OCI-LY1 (cell line): ENCODE results near the gene HECTD1.

ENCODE experiments used
- H2AFZ ChIP-seq: fragments of 200-600 bp; sonication (generic), shearing (Covaris generic); 2 replicates; pipeline ENCODE4 v1.6.0; 2014; ENCODE audit warnings: antibody characterized with exemption, mild to moderate bottlenecking, low read length
- H3F3A ChIP-seq: fragments of 200-600 bp; sonication (generic), shearing (Covaris generic); 2 replicates; pipeline ENCODE4 v1.6.0; 2014; ENCODE audit warnings: mild to moderate bottlenecking, antibody characterized with exemption, low read length, moderate library complexity; ENCODE audit not compliant: insufficient read depth
- H3K27ac ChIP-seq: fragments of 200-600 bp; sonication (generic); 2 replicates; pipeline ENCODE4 v1.5.1; 2014; ENCODE audit warnings: low read length, mixed run types, mild to moderate bottlenecking, low read depth; ENCODE audit not compliant: poor library complexity, severe bottlenecking
- H3K27me3 ChIP-seq: fragments of 200-600 bp; sonication (generic); 2 replicates; pipeline ENCODE4 v1.6.0; 2014; ENCODE audit warnings: antibody characterized with exemption, mild to moderate bottlenecking, low read length, moderate library complexity; ENCODE audit not compliant: insufficient read depth
- H3K36me3 ChIP-seq: fragments of 200-600 bp; sonication (generic); 2 replicates; pipeline ENCODE4 v1.6.1; 2014; ENCODE audit warnings: mild to moderate bottlenecking, antibody characterized with exemption, low read length, moderate library complexity, mixed read lengths; ENCODE audit not compliant: insufficient read depth
- H3K4me1 ChIP-seq: fragments of 200-600 bp; sonication (generic); 2 replicates; pipeline ENCODE4 v1.5.1; 2014; ENCODE audit warnings: mild to moderate bottlenecking, low read length, moderate library complexity; ENCODE audit not compliant: insufficient read depth, severe bottlenecking
- H3K4me2 ChIP-seq: fragments of 200-600 bp; sonication (generic), shearing (Covaris generic); 2 replicates; pipeline ENCODE4 v1.6.1; 2014; ENCODE audit warnings: low read length
- H3K4me3 ChIP-seq: fragments of 200-600 bp; sonication (generic); 2 replicates; pipeline ENCODE4 v1.5.1; 2014; ENCODE audit warnings: low read length, low read depth, mild to moderate bottlenecking, mixed read lengths; ENCODE audit not compliant: poor library complexity, severe bottlenecking
- H3K79me2 ChIP-seq: fragments of 200-600 bp; shearing (Covaris generic); 2 replicates; pipeline ENCODE4 v1.6.1; 2016; ENCODE audit warnings: mixed run types, low read length, mixed read lengths; ENCODE audit not compliant: insufficient read depth
- H3K9ac ChIP-seq: fragments of 200-600 bp; sonication (generic), shearing (Covaris generic); 2 replicates; pipeline ENCODE4 v1.6.1; 2014; ENCODE audit warnings: mild to moderate bottlenecking, low read length, mixed read lengths
- H3K9me2 ChIP-seq: fragments of 200-600 bp; sonication (generic), shearing (Covaris generic); 2 replicates; pipeline ENCODE4 v1.6.1; 2014; ENCODE audit warnings: low read depth, mild to moderate bottlenecking, low read length, mixed read lengths
- H3K9me3 ChIP-seq: fragments of 200-600 bp; shearing (Covaris generic); 2 replicates; pipeline ENCODE4 v1.6.1; 2014; ENCODE audit warnings: low read length, mixed read lengths
- H4K20me1 ChIP-seq: fragments of 200-600 bp; sonication (generic), shearing (Covaris generic); 2 replicates; pipeline ENCODE4 v1.6.0; 2016; ENCODE audit warnings: mild to moderate bottlenecking, low read length; ENCODE audit not compliant: insufficient read depth
- EZH2 ChIP-seq: fragments of 200-600 bp; sonication (generic), shearing (Covaris generic); IDR thresholded peaks from 2 replicates; pipeline ENCODE4 v1.8.0; 2017; ENCODE audit warnings: borderline replicate concordance, mixed run types, mild to moderate bottlenecking, antibody characterized with exemption, low read length, moderate library complexity, mixed read lengths
- TF ChIP-seq, protein P1 (sequence below): fragments of 200-600 bp; sonication (generic), shearing (Covaris generic); IDR thresholded peaks from 2 replicates; pipeline ENCODE4 v1.5.1; 2017; ENCODE audit warnings: mild to moderate bottlenecking, antibody characterized with exemption, low read length, moderate library complexity, mixed read lengths

HECTD1 gene

DNA sequence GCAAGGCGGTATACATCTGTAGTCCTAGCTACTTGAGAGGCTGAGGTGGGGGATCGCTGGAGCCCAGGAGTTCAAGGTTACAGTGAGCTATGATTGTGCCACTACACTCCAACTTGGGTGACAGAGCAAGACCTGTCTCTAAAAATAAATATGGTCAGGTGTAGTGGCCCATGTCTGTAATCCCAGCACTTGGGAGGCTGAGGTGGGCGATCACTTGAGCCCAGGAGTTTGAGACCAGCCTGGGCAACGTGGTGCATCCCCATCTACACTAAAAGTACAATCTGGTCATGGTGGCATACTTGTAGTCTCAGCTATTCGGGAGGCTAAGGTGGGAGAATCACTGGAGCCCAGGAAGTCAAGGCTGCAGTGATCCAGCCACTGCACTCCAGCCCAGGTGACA, 40.6 kb downstream of the HECTD1 start:
- Histone ChIP-seq H3K4me1 (no peaks in the 10 kb centered on the region), H3K9ac (no peak overlapping the region), H3K27me3 (no peaks in the 10 kb centered on the region), H2AFZ (no peak overlapping the region), H3K9me3 (no peaks in the 10 kb centered on the region), H3K4me2 (no peak overlapping the region), H3K79me2 (no peaks in the 10 kb centered on the region), H3K4me3 (no peak overlapping the region), H3F3A (no peaks in the 10 kb centered on the region), H4K20me1 (no peaks in the 10 kb centered on the region), H3K9me2 (no peaks in the 10 kb centered on the region), H3K27ac (no peak overlapping the region), H3K36me3 (peaks cover 82% of the 10 kb centered on the region)
- no peak for TF ChIP-seq EZH2
- TF ChIP-seq, protein P1, sequence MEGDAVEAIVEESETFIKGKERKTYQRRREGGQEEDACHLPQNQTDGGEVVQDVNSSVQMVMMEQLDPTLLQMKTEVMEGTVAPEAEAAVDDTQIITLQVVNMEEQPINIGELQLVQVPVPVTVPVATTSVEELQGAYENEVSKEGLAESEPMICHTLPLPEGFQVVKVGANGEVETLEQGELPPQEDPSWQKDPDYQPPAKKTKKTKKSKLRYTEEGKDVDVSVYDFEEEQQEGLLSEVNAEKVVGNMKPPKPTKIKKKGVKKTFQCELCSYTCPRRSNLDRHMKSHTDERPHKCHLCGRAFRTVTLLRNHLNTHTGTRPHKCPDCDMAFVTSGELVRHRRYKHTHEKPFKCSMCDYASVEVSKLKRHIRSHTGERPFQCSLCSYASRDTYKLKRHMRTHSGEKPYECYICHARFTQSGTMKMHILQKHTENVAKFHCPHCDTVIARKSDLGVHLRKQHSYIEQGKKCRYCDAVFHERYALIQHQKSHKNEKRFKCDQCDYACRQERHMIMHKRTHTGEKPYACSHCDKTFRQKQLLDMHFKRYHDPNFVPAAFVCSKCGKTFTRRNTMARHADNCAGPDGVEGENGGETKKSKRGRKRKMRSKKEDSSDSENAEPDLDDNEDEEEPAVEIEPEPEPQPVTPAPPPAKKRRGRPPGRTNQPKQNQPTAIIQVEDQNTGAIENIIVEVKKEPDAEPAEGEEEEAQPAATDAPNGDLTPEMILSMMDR: no peak

DNA sequence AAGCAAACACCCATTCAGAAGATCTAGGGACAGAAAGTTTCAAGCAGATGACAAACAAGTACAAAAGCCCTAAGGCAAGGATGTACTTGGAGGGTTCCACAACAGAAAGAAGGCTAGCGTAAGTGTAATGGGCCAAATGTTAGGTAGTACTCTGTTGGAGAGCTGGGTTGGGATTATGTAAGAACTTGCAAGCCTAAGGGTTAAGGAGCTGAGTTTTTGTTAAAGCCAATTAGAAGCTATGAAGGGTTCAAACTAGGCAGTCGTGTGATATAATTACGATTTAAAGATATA, 41.4 kb downstream of the HECTD1 start:
- Histone ChIP-seq H3K27ac (no peak overlapping the region), H3K4me3 (no peak overlapping the region), H2AFZ (no peak overlapping the region), H3F3A (no peaks in the 10 kb centered on the region), H3K79me2 (no peaks in the 10 kb centered on the region), H3K27me3 (no peaks in the 10 kb centered on the region), H3K36me3 (peaks cover 79% of the 10 kb centered on the region), H3K9me3 (no peaks in the 10 kb centered on the region), H4K20me1 (no peaks in the 10 kb centered on the region), H3K9me2 (no peaks in the 10 kb centered on the region), H3K4me2 (no peak overlapping the region), H3K9ac (no peak overlapping the region), H3K4me1 (no peaks in the 10 kb centered on the region)
- no peak for TF ChIP-seq EZH2
- TF ChIP-seq, protein P1: no peak

DNA sequence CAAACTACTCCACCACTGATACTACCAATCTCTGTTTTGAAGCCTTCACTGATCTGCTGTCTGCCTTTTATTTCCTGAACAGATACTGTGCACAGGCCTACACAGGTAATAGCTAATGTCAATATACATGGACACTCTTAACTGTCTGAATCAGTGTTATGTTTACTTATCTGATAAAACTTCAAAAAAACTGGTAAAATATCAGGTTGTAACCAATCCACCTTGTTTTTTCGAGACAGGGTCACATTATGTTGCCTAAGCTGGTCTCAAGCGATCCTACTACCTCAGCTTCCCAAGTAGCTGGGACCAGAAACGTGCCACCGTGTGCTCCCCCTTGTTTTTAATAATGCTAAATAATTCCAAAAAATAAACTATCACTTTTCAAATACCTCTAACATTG, 43.5 kb downstream of the HECTD1 start:
- Histone ChIP-seq H3K27ac (no peak overlapping the region), H3K79me2 (no peaks in the 10 kb centered on the region), H3K36me3 (peaks cover 72% of the 10 kb centered on the region), H2AFZ (no peak overlapping the region), H3K9me3 (no peaks in the 10 kb centered on the region), H4K20me1 (no peaks in the 10 kb centered on the region), H3K4me2 (no peak overlapping the region), H3K9ac (no peak overlapping the region), H3K4me1 (no peaks in the 10 kb centered on the region), H3K4me3 (no peak overlapping the region), H3K27me3 (no peaks in the 10 kb centered on the region), H3F3A (no peaks in the 10 kb centered on the region), H3K9me2 (no peaks in the 10 kb centered on the region)
- TF ChIP-seq, protein P1: no peak
- TF ChIP-seq EZH2: no peak
